OCI-M2 (cell line): Measurements from ENCODE around the gene MYL7.
"Not testable (repeated sequence)": the region's sequence is repeated elsewhere in the genome, so short reads cannot be mapped to it uniquely, and the experiment has no call there.

Experiments used
- DNase-seq: peaks from one replicate; lab custom pipeline; 2025; ENCODE audit not compliant: unreplicated experiment; lab: John Stamatoyannopoulos, UW

The MYL7 gene, protein sequence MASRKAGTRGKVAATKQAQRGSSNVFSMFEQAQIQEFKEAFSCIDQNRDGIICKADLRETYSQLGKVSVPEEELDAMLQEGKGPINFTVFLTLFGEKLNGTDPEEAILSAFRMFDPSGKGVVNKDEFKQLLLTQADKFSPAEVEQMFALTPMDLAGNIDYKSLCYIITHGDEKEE

DNA sequence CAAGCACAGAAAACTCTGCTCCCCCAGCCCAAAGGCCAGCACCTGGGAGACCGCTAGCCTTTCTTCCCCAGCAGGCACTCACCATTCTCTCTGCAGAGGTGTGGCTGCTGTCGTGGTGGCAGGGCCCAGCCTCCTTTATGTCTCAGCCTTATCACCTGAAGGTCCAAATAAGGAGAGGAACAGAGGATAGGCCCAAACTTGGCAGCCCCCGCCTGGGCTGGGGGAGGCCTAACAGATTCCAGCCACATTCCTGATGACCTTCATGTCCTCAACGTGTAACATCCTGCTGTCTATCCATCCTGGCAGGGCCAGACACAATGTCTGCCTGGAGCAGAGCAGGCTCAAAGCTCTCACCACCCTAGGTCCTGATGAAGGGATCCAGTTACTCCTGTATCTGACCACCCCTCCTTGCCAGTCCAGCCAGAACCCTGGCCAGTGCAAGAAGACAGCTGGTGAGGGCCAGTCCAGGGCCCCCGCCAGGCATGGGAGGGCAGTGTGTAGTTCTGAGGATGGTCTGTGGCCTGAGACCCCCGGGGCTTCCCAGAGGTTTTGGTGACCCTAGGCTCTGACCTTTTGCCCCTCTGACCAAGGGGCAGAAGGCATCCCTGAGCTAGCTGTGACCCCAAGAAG is at the start of gene MYL7:
Gene MYL7, minus strand, starts transcription at position 112 of the 630 bp plus-strand sequence. Its CDS starts 27 bp downstream, at position 85.
- no peak for DNase-seq

DNA sequence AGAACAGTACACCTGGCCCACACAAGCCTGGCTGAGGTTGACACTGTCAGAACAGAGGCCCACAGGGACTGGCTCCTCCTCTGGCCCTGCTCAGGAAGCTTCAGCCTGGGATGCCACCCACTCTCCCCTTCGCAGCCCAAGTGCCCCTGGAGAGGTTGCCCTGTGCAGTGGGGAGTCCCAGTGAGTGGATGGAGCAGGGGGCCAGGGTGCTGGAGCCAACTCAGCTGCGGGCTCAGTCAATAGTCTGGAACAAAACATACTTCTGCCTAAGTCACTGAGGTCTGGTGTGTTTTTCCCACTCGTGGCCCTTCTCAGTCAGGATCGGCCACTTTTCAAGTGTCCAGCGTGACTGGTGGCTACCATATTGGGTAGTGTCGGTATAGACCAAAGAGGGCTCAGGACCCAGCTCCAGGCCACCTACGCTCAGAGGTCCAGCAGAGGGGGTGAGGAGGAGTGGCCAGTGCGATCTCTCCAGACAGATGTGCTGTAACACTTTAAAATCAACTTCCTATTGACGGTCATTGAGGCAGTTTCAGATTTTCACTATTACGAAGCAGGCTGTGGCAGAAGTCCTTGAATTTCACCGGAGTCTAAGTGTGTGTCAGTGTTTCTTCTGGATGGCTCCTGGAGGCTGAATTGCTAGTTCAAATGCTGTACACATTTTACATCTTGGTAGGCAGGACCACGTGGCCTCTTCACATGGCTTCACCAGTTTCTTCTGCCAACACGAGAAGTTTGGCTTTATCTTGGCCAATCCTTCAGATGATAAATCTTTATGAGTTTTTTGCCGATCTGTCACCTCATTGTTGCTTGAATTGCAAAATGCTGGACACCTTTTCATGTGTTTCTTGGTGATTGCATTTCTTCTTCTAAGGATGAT is 49.1 kb upstream of the MYL7 start:
- DNase-seq, result no peak

DNA sequence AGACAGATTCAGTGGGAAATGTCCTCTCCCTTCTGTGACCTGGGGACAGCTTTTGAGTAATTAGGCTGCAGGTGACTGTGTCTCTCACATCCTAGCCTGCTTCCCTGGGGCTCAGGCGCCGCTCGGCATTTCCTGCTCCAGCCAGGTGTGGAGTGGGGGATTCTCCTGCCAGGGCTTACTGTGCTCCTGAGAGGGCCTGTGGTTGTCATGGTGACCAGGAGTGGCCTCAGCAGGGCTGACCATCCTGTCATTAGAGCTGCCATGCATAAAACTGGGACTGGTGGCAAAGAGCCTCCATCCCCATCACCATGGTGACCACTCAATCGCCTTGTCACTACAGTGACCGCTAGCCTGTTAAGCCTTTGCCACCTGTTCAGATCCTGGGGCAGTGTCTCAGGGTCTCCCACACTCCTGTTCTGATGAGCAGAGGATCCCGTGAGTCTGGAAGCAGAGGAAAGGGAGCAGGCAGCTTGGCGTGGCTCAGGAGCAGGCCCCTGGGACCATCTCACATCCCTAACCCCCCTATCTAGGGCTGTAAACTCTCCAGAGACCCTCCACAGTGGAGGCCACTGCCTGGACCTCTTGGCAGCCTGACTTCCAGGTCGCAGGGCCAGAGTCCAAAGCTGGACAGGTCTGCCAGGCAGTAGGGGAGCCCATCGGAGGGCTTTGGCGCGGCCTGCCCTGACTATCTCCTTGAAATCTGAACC is 48.3 kb upstream of the MYL7 start, which contains the start of gene GCK:
Gene GCK, minus strand, starts transcription at position 154 of the 707 bp plus-strand sequence. CDS start 486 bp downstream, outside the sequence.
- DNase-seq, result no peak

DNA sequence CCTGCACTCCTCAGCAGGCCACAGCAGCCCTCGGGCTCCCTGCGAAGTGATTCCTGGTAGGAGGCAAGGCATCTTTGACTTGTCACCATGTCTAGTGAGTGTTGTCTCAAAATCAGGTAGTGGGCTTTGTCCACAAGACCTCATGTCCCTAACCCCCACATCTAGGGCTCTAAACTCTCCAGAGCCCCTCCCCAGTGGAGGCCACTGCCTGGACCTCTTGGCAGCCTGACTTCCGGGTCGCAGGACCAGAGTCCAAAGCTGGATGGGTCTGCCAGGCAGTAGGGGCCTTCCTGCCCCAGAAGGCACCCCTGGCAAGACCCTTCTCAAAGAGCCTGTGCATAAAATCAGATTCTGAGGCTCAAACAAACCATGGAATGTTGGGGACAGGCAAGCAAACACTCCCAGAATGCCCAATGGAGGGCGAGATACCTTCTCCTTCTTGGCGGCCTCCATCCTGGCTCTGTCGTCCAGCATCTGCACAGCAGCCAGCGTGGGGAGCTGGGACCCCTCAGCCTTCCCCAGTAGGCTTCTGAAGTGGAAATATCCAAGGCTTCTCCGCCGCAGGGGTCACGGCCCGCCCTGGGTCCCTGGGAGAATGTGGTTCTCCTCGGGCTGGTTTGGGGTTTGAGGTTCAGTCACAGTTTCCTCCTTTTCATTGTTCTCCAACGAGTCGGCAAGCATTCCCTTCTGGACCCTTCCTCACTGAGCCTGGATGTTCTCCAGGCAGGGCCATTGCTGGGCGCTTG is 47.5 kb upstream of the MYL7 start:
- DNase-seq, result no peak

DNA sequence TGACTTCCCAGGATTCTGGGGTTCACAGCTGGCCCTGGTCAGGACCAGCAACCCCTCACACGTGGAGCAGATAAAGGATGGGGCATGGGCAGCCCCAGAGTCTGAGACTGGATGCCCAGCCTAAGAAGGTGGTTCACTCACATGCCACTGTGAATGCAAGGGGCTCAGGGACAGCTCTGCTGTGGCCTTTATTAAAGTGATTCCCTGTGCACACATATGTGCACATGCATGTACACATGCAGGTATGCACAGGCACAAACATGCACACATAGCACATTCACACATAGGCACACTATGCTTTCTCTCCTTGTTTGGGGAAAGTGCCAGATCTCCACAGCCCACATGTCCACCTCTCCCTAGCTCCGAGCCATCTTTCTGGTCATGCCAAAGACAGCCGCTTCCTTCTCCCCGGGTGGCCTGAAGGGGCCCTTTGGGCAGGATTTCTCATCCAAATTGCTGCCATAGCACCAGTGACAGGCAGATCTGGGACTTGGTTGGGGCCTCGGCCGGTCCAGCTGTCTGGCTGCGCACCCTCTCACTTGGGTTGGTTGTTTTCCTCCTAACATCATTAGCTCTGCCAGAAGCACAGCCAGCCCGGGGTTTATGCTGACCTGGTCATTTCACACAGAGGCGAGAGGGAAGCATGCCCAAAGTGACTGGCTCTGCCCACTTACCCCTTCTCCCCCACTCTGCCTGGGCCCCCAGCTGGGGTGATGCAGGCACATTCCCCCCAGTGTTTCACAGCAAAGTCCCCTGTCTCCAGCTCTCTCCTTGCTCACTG is 46.7 kb upstream of the MYL7 start:
- DNase-seq, result no peak

DNA sequence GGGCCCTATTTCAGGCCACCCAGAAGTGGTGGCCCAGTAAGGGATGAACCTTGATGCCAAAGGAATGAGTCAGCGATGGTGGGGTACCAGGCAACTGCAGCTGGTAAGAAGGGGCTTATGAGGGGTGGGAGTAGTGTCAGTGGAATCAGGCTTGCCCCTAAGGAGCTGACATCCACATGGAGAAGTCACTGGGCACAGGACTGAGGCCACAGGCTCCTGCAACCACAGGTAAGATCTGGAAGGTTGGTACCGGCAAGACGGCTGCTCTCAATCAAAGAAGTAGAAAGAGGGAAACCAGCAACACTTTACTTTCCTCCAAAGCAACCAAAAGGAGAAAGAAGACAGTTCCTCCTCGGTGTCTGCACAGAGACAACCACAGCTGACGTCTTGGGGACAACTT is 45.6 kb upstream of the MYL7 start:
- no peak for DNase-seq

DNA sequence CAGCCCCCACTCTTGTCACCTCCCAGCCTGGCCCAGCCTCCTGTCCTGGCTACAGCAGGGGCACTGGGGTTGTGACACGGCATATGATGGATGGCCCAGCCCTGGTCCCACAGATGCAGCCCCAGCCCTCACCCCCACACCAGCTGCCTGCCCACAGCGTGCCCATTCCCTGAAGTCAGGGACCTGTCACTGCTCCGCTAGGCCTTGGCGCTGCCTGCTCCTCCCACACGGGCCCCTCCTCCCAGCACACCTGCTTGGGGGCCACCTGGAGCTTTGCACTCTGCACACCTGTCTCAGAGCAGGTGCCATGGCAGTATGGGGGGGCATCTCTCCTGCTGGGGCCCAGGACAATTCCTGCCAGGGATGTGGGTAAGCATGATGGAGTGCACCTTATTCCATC is 44.6 kb upstream of the MYL7 start:
- no peak for DNase-seq

DNA sequence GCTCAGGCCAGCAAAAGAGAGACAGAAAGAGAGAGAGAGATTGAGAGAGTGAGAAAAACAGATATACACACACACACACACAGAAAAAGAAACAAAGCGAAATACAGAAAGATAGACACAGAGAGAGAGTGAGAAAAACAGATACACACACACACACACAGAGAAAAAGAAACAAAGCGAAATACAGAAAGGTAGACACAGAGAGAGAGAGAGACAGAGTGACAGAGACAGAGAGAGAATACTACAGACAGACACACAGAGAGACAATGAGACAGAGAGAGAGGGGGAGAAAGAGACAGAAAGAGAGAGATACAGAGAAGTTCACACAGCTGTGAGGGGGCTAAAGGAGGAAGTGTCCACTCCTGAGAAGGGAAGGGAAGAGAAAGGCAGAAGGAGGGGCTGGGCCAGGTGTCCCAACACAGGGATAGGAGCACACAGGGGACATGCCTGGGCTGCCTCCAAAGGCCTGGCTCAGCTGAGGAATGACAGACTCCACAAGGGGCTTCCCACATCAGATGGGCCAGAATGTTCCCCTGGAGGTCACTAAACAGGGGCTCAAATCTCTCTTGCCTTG is 43.8 kb upstream of the MYL7 start:
- DNase-seq, result no peak

DNA sequence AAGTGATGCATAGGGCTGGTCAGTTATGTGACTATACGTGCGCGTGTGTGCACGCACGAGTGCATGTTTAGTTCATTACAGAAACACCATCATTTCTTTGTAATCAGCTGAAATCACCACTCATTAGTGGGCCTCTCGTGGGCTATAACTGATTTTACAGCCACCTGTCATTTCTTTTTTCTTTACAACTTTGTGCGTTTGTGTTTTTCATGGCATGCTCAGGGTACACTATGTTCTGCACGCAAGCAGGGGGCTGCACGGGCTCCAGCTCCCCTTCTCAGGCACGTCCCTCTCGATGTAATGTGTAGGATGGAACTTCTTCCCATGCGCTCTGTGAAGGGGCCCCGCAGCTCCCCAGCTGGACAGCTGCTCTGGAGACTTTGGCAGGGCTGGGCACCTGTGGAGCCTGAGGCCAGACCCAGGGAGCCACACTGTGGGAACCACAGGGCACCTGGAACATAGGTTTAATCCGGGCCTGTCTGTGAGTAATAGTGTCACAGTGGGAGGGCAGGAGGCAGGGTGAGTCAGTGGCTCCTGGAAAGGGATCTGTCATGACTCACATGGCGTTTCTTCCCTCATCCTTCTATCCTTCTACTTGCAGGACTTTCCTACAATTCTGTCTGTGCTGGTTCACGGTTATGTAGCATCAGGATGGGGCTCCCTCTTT is 43.2 kb upstream of the MYL7 start:
- DNase-seq, result no peak

DNA sequence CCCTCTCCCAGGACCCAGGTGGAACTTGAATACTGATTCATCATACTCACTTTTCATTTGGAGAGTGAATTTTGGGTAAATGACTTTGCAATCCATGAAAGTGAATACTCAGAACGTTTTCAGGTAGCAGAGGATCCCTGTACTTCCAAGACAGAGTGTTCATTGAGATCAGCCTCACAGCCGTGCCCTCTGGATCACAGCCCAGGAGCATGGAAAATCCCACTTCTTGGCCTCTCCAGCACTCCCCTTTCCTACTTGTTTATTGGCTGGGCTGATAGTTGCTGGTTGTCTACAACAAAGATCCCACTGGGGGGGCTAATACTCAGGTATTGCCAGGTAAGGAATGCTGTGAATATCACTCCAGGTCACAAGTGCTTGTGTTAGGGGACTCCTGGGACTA is 42.3 kb upstream of the MYL7 start:
- no peak for DNase-seq

DNA sequence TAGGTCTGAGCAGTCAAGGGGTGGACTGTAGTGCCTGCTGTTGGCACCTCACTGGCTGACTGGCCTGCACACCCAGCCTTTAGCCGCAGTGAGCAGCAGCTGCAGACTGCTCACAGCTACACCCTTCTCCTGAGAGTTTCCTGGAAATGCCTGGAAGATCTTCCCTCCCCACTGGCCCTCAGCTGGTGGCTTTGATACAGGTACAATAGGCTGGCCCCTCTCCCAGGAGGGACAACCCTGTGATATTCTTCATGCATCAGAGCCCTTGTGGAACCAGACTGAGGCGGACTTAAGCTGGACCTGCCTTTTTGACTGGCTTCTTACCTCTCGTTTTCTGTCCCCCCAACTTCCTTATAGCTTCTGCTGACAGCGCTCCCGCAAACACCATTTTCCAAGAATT is 41.7 kb upstream of the MYL7 start:
- DNase-seq, result no peak

DNA sequence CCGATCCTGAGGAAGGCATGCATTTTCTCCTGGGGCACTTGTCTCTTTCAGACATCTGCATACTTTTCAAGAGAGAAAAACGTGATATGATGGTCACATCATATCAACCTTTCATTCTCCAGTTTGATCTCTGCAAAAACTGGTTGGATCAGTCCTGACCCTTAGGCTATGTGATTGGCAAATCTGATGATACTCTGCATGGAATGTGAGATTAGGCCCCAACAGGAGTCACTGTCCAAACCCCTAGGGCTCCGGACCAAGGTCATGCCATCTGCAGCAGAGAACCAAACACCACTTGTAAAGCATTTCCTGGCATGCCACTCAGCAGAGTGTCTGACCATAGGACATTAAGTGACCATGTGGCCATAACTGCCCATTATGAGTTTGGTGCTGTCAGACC is 39.5 kb upstream of the MYL7 start:
- no peak for DNase-seq

DNA sequence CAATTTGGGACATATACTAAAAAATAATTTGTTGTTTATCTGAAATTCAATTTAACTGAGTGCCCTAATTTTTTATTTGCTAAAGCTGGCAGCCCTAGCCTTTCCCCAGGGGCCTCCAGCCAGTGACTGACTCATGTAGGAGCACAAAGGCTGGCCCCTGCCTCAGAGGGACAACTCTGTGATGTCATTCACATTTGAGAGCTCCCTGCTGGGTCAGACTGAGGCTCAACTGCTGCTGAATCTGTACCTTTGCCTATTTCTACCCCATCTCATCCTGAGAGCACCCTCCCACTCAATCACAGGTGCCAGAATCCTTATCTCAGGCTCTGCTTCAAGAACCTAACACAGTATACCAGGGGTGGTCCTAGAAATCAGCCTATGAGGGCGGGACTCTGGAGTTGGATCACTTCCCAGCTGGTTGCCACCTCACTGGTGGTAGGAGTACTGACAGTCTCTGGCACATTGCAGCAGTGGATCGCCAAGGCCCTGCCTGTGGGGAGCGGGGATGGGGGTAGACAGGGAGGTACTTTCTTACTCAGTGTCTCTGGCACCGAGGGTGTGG is 36.5 kb upstream of the MYL7 start:
- DNase-seq, result no peak

DNA sequence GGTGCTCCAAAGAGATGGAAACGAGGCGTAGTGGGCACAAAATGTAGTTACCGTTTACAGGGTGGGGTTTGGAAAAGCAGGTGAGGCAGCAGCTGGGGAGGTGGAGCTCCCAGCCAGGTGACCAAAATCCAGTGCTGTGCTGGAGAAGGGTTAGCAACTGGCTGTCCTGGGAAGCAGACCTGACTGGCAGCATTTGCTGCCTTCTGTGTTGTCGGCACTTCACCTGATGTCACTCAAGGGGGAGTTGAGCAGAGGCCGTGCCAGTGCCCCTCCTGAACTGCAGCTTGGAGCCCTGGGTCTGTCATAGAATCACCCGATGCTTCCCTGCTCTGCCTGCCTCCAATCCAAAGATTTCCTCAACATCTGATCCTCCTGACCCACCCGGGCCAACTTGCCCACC is 35.4 kb upstream of the MYL7 start:
- no peak for DNase-seq

DNA sequence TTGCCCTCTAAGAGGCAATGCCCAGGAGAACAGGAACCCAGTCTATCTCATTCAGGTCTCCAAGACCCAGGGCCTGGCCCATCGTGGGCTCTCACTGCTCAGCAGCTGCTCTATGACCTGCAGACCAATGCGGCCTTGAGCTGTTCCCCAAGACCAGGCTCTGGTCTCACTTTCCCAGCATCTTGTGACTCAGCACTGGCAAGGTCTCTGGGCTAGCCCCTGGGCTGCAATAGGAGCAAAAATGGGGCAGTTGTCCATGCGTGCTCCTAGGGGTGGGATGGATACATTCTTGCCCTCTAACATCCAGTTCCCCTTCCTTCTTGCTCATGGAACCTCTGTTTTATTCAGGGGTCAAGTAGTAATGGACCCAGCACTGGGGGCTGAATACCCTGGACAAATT is 34.6 kb upstream of the MYL7 start:
- no peak for DNase-seq

DNA sequence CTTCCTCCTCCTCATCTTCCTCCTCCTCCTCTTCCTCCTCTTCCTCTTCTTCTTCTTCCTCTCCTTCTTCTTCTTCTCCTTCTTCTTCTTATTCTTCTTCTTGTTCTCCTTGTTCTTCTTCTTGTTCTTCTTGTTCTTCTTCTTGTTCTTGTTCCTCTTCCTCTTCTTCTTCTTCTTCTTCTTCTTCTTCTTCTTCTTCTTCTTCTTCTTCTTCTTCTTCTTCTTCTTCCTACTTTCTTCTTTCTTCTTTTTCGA is 33.5 kb upstream of the MYL7 start:
- not testable (repeated sequence) for DNase-seq

DNA sequence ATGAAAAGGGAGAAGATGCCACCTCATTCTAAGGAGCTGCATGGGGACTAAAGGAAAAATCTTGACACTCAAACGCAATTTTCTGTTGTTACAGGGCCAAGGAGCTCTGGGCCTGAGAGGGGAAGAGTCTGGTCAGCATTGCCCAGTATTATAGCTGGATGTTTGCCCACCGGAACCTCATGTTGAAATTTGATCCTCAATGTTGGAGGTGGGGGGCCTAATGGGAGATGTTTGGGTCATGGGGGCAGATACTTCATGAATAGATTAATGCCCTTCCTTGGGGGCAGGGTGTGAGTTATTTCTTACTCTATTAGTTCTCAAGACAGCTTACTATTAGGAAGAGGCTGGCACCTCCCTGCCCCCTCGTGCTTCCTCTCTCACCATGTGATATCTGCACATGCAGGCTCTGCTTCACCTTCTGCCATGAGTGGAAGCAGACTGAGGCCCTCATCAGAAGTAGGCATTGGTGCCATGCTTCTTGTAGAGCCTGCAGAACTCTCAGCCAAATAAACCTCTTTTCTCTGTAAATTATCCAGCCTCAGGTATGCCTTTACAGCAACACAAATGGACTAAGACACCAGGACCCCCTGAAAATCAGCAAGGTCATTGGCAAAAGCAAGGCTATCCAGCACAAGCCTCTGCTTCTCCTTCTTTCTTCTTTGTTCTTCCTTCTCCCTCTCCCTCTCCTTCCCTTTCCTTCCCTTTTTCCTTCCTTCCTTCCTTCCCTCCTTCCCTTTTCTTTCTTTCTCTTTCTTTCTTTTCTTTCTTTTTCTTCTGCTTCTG is 33.0 kb upstream of the MYL7 start:
- DNase-seq, result no peak

DNA sequence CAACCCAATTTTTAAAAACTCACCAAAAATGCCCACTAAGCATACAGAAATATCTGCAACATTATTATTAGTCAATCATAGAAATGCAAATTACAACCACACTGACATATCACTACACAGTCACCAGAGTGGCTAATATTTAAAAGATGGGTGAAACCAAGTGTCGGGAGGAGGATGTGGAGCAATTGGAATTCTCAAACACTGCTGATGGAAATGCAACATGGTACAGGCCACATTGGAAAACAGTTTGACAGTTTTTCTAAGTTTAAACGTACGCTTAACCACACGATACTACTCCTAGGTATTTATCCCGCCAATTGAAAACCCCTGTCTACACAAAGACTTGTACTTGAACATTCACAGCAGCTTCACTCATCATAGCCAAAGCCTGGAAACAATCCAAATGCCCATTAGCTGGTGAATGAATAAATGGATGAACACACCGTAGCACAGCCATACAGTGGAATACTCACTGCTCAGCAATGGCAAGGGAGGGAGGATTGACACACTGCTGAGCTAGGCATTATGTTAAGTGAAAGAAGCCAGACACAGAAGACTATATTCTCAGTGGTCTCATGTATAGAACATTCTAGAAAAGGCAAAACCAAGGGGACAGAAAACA is 31.8 kb upstream of the MYL7 start:
- DNase-seq, result no peak
